HL-60/S4 treated with retinoic acid at 250 ng/mL for 4 days and 3 days (cell line): ENCODE results near the gene CPSF3.

Experiments
- in situ Hi-C: fragments of 300-500 bp; cut with MboI; formaldehyde crosslinking; loops from 2 replicates; pipeline ENCODE4 v1.7.0; 2022; ENCODE audit warnings: low sequenced_read_pairs

The CPSF3 gene

GRCh38 chr2:9462886-9463697 is 39.6 kb downstream of the CPSF3 start:
- in situ Hi-C loops: no loop called here

- in situ Hi-C loops: no loop called here
These were observed 40.2 kb downstream of the CPSF3 start for GRCh38 chr2:9463698-9464034.

GRCh38 chr2:9465170-9465569 is 41.7 kb downstream of the CPSF3 start:
- in situ Hi-C loops: no loop called here

- in situ Hi-C loops: no loop called here
These were observed 42.8 kb downstream of the CPSF3 start for GRCh38 chr2:9466147-9466683.

- in situ Hi-C loops: no loop called here
These were observed 44.2 kb downstream of the CPSF3 start for GRCh38 chr2:9467687-9468086.

- in situ Hi-C loops: no loop called here
These were observed 47.8 kb downstream of the CPSF3 start for GRCh38 chr2:9471206-9471605.

GRCh38 chr2:9472511-9472910 is 49.1 kb downstream of the CPSF3 start:
- in situ Hi-C loops: no loop called here

- in situ Hi-C loops: no loop called here
These were observed 50.0 kb downstream of the CPSF3 start for GRCh38 chr2:9473308-9473984.

GRCh38 chr2:9473985-9474360 is 50.5 kb downstream of the CPSF3 start:
- in situ Hi-C loops: no loop called here

- in situ Hi-C loops: no loop called here
These were observed 51.1 kb downstream of the CPSF3 start, which contains the start of gene IAH1 for GRCh38 chr2:9474361-9475057. TSS of gene IAH1 (plus strand) at chr2:9474551. CDS start at chr2:9474567, 16 bp downstream.

- in situ Hi-C loops: no loop called here
These were observed 54.5 kb downstream of the CPSF3 start for GRCh38 chr2:9477914-9478313.

GRCh38 chr2:9478526-9478925 is 55.1 kb downstream of the CPSF3 start:
- in situ Hi-C loops: no loop called here

- in situ Hi-C loops: no loop called here
These were observed 56.7 kb downstream of the CPSF3 start for GRCh38 chr2:9480157-9480556.

- in situ Hi-C loops: no loop called here
These were observed 59.7 kb downstream of the CPSF3 start for GRCh38 chr2:9483107-9483506.

- in situ Hi-C loops: no loop called here
These were observed 61.1 kb downstream of the CPSF3 start for GRCh38 chr2:9484533-9484932.

- in situ Hi-C loops: no loop called here
These were observed 65.4 kb downstream of the CPSF3 start for GRCh38 chr2:9488583-9489547.

- in situ Hi-C loops: no loop called here
These were observed 67.3 kb downstream of the CPSF3 start for GRCh38 chr2:9490789-9491188.

GRCh38 chr2:9492927-9493326 is 69.5 kb downstream of the CPSF3 start:
- in situ Hi-C loops: no loop called here

GRCh38 chr2:9493478-9493877 is 70.0 kb downstream of the CPSF3 start:
- in situ Hi-C loops: no loop called here

- in situ Hi-C loops: no loop called here
These were observed 70.6 kb downstream of the CPSF3 start for GRCh38 chr2:9494081-9494480.
